Thyroid gland (tissue), 4 donors: ENCODE measurements around the gene KIRREL3.

Experiments
- CTCF ChIP-seq, 6 experiments: fragments of 200-600 bp in 3 of 6; fragments of 450-650 bp in 3 of 6; sonication (generic) in 3 of 6; IDR thresholded peaks; one replicate each; pipeline ENCODE4 v1.5.1; 2016 to 2019; ENCODE audit warnings: antibody characterized with exemption in 6 of 6, mild to moderate bottlenecking in 2 of 6, inconsistent platforms in 1 of 6, moderate library complexity in 1 of 6
- POLR2A ChIP-seq, 2 donors: fragments of 450-650 bp; IDR thresholded peaks; one replicate each; pipeline ENCODE4 v1.6.1; 2017; ENCODE audit warnings: antibody characterized with exemption in 2 of 2, mild to moderate bottlenecking in 2 of 2, moderate library complexity in 1 of 2

GRCh38 chr11:126817096-126817495, 183.5 kb downstream of the KIRREL3 start:
- TF ChIP-seq CTCF (IDR thresholded peaks at IDR 0.05) (no peak), POLR2A (IDR thresholded peaks at IDR 0.05) (no peak)
